DND-41 (cell line): ENCODE measurements around the gene MAPK10.
A peak's percentile ranks its signal among the peaks of the same experiment; 100 is the strongest.

ENCODE experiments used
- ATAC-seq: fragments of 200-7000 bp; cut with Tn5 transposase; 3 replicates; pipeline ENCODE4 v1.9.1; 2021; ENCODE audit warnings: low read depth; ENCODE audit not compliant: insufficient read depth
- DNase-seq: peaks from one replicate; pipeline ENCODE4 v3.0.0-alpha.2; 2020
- H2AFZ ChIP-seq: 2 replicates; pipeline ENCODE4 v1.6.0; 2012; ENCODE audit warnings: low read depth, low read length
- H3K27ac ChIP-seq: 2 replicates; pipeline ENCODE4 v1.5.1; 2012; ENCODE audit warnings: low read length, inconsistent platforms
- H3K27me3 ChIP-seq: fragments of 200-600 bp; sonication (generic); 2 replicates; pipeline ENCODE4 v1.6.0; 2012; ENCODE audit warnings: low read length, mild to moderate bottlenecking, inconsistent platforms; ENCODE audit not compliant: insufficient read depth, poor library complexity
- H3K36me3 ChIP-seq: 2 replicates; pipeline ENCODE4 v1.5.1; 2012; ENCODE audit warnings: low read length, inconsistent platforms; ENCODE audit not compliant: insufficient read depth
- H3K4me1 ChIP-seq: 2 replicates; pipeline ENCODE4 v1.5.1; 2012; ENCODE audit warnings: mild to moderate bottlenecking, low read length; ENCODE audit not compliant: insufficient read depth
- H3K4me2 ChIP-seq: 2 replicates; pipeline ENCODE4 v1.6.0; 2012; ENCODE audit warnings: mild to moderate bottlenecking, moderate library complexity, low read length, inconsistent platforms; ENCODE audit not compliant: insufficient read depth
- H3K4me3 ChIP-seq, 2 experiments: fragments of 200-600 bp in 1 of 2; shearing (Covaris generic) in 1 of 2; 2 replicates each; pipeline ENCODE4 v1.5.1; 2012 to 2016; ENCODE audit warnings: inconsistent platforms in 2 of 2, low read length in 2 of 2, mild to moderate bottlenecking in 2 of 2, low read depth in 1 of 2, moderate library complexity in 1 of 2
- H3K79me2 ChIP-seq: 2 replicates; pipeline ENCODE4 v1.6.0; 2012; ENCODE audit warnings: low read length, inconsistent platforms; ENCODE audit not compliant: insufficient read depth
- H3K9ac ChIP-seq: 2 replicates; pipeline ENCODE4 v1.6.0; 2012; ENCODE audit warnings: low read depth, mild to moderate bottlenecking, inconsistent platforms, low read length, moderate library complexity
- H3K9me3 ChIP-seq: 2 replicates; pipeline ENCODE4 v1.5.1; 2012; ENCODE audit warnings: low read length, moderate library complexity, mild to moderate bottlenecking, inconsistent platforms; ENCODE audit not compliant: insufficient read depth, severe bottlenecking
- H4K20me1 ChIP-seq: 2 replicates; pipeline ENCODE4 v1.6.0; 2012; ENCODE audit warnings: low read length; ENCODE audit not compliant: insufficient read depth
- EZH2 ChIP-seq: IDR thresholded peaks from 3 replicates; pipeline ENCODE4 v1.6.1; 2012; ENCODE audit warnings: borderline replicate concordance, low read depth, mild to moderate bottlenecking, moderate library complexity, low read length, inconsistent platforms; ENCODE audit not compliant: severe bottlenecking
- TF ChIP-seq, protein P1 (sequence below): IDR thresholded peaks from 2 replicates; pipeline ENCODE4 v1.5.1; 2012; ENCODE audit warnings: borderline replicate concordance, low read length, moderate library complexity, mild to moderate bottlenecking; ENCODE audit not compliant: poor library complexity, severe bottlenecking; ENCODE audit errors: extremely low read depth

MAPK10 gene

DNA sequence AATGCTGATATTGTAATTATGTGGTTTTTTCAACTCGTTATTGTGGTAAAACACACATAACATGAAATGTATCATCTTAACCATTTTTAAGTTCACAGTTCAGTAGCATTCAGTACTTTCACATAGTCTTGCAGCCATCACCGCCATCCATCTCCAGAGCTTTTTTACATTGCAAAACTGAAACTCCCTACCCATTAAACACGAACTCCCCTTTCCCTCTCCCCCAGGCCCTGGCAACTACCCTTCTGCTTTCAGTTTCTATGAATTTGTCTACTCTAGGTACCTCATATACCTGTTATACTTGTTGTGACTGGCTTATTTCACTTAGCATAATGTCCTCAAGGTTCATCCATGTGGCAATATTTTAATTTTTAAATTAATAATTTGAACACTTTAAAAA, 380.6 kb downstream of the MAPK10 start:
- H3K9me3 ChIP-seq, result no peaks in the 10 kb centered on the region
- no peaks in the 10 kb centered on the region for H3K36me3 ChIP-seq
- H3K27me3 ChIP-seq, result no peaks in the 10 kb centered on the region
- no peak overlapping the region for H3K4me3 ChIP-seq
- H3K27ac ChIP-seq, result no peak overlapping the region
- ATAC-seq, result no peak
- no peak overlapping the region for H3K9ac ChIP-seq
- H3K4me1 ChIP-seq, result no peaks in the 10 kb centered on the region
- H3K79me2 ChIP-seq, result no peaks in the 10 kb centered on the region
- H3K4me2 ChIP-seq, result no peak overlapping the region
- H4K20me1 ChIP-seq, result no peaks in the 10 kb centered on the region
- no peak for TF ChIP-seq EZH2
- TF ChIP-seq, protein P1, sequence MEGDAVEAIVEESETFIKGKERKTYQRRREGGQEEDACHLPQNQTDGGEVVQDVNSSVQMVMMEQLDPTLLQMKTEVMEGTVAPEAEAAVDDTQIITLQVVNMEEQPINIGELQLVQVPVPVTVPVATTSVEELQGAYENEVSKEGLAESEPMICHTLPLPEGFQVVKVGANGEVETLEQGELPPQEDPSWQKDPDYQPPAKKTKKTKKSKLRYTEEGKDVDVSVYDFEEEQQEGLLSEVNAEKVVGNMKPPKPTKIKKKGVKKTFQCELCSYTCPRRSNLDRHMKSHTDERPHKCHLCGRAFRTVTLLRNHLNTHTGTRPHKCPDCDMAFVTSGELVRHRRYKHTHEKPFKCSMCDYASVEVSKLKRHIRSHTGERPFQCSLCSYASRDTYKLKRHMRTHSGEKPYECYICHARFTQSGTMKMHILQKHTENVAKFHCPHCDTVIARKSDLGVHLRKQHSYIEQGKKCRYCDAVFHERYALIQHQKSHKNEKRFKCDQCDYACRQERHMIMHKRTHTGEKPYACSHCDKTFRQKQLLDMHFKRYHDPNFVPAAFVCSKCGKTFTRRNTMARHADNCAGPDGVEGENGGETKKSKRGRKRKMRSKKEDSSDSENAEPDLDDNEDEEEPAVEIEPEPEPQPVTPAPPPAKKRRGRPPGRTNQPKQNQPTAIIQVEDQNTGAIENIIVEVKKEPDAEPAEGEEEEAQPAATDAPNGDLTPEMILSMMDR, result no peak
- no peak for DNase-seq
- H2AFZ ChIP-seq, result no peak overlapping the region

DNA sequence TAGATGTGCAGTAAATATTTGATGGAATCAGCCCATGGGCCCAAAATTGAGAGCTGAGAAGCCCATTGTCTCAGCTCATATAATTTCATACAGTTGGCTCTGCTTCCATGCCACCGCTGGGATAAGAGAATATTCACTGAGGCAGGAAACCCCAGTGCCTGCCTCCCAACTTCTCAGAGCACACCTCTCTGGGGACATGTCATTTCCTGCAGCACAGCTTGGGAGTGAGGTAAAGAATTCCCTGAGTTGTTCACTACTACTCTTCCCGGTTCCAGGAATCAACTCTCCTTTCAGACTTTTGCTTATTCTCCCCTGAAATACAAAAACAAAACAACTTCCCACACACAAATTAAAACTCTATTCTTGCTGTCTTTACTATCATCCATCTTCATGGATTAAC, 389.3 kb downstream of the MAPK10 start:
- Histone ChIP-seq H3K9me3 (no peaks in the 10 kb centered on the region), H3K4me2 (no peak overlapping the region), H3K4me3 (no peak overlapping the region), H3K9ac (no peak overlapping the region), H3K79me2 (no peaks in the 10 kb centered on the region), H3K36me3 (no peaks in the 10 kb centered on the region), H2AFZ (no peak overlapping the region), H4K20me1 (no peaks in the 10 kb centered on the region), H3K27me3 (no peaks in the 10 kb centered on the region), H3K4me1 (no peaks in the 10 kb centered on the region), H3K27ac (no peak overlapping the region)
- DNase-seq, result no peak
- no peak for TF ChIP-seq EZH2
- TF ChIP-seq, protein P1, result no peak
- no peak for ATAC-seq

DNA sequence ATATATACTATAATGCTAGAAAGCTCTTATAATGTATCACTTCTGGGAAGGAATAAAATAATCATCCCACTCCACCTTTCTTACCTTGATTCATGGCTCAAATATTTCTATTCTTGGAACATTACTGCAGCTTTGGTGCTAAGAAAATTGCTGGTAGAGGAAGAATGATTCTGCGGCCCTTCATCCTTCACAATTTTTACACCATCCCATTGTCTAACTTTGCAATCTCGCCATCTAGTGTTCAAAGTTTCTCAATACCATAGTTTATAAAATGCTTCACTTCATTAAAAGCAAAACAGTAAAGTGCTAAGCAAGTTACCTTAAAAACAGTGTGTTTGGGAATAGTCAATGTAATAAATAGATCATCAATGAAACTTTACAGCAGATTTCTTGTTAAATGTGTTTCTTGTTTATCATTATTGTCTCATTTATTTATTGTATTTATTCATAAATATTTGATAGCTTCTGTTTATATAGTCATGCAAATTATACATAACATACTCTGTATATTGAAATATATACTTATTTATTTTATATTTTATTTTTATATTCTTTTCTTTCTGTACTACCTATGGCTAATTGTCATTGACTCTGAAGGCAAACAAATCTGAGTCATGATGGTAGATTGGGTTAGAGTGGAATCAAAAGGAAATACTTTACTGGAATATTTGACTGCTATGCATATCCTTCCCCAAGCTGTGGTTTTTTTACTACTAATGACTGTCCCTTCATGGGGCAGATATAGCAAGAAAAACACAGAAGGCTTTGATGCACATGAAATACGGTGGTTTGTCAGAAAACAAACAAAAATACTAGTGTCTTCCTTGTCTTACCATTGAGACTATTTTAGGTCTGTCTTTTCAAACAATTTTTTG, 390.7 kb downstream of the MAPK10 start:
- Histone ChIP-seq H3K4me1 (no peaks in the 10 kb centered on the region), H3K4me2 (no peak overlapping the region), H3K27ac (no peak overlapping the region), H4K20me1 (no peaks in the 10 kb centered on the region), H3K79me2 (no peaks in the 10 kb centered on the region), H3K9ac (no peak overlapping the region), H3K27me3 (no peaks in the 10 kb centered on the region), H3K4me3 (no peak overlapping the region), H3K36me3 (no peaks in the 10 kb centered on the region), H3K9me3 (no peaks in the 10 kb centered on the region), H2AFZ (no peak overlapping the region)
- no peak for TF ChIP-seq EZH2
- TF ChIP-seq, protein P1, result peak; percentile 75
- DNase-seq, result peak; percentile 9
- ATAC-seq, result peak; percentile 82
